COLO668 (cell line): ENCODE data around the gene BCL10.

Source experiments
- DNase-seq: peaks from one replicate; lab custom pipeline; 2025; ENCODE audit not compliant: unreplicated experiment; lab: John Stamatoyannopoulos, UW

Gene BCL10

GRCh38 chr1:85224734-85225623 lies 51.5 kb downstream of the BCL10 start:
- peak; percentile 92 for DNase-seq

GRCh38 chr1:85224295-85224694 lies 52.1 kb downstream of the BCL10 start:
- no peak for DNase-seq

DNA sequence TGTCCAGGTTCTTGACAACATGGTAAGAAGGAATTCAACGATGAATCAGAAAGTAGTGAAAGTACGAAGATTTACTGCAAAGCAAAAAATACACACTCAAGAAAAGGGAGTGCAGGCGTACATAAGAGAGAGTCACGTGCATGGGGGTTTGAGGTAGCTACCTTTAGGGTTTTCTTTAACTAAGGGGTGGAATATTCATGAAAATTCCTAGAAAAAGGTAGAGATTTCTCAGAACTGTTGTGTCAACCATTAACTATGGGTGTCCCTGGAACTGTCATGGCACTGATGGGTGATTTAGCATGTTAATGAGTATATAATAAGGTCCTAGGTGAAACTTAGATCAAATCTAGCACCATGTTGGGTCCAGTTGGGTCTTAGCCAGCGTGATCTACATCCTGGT lies 53.1 kb downstream of the BCL10 start:
- no peak for DNase-seq

DNA sequence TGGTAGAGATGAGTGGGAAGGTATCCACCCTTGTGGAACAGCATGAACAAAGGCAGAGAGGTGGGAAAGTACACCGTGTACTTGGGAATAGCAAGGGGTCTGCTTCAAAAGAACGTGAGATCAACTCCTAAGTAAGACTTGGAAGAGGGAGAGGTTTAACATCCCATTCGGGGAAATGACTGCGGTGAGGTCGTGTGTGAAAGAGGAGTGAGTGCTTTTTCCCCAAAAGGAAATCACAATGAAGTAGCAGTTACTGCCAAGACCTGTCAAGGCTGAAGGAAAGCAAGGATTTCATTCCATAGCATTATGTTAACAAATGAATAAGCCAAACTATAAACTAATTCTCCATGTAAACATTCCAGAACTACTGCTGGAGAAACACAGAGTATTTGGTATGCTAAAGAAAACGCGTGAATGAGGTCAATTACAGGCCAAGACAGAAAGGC lies 55.7 kb downstream of the BCL10 start:
- no peak for DNase-seq

DNA sequence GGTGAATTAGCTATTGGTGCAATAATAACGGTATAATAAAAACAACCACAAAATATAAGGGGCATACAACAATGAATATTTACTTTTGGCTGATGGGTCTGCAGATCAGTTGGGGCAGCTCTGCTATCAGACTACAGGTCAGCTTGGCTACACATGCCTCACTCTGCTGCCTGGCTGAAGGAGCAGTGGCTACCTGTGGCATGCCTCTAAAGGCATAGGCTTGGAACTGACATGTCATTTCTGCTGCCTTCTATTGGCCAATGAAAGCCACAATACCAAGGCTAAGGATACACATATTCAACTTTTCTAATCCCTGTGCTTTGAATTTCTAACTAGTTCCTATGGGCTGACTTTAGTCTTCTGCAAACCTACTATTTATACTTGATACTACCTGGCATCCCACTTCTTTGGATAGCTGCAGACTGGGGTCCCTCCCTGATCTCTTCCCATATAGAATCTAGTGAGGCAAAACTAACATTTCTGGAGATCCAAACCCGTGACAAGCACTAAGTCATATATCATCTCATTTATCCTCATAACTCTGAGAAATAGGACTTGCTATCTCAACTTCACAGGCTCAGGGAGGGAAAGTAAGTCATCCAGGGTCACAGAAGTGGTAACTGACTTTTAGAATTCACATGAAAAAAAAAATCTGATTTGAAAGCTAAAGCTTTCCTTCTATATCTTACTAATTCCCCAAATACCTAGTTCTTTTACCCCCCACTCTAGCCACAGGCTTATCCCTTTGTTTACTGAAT lies 56.4 kb downstream of the BCL10 start:
- no peak for DNase-seq

- no peak for DNase-seq
Observed at GRCh38 chr1:85216697-85217096, 59.7 kb downstream of the BCL10 start.
